Uterus (tissue), 4 donors: Measurements from ENCODE around the gene TM4SF1. TPM values are rescaled to one million over a fixed set of nuclear protein-coding genes. Genes with fewer than 3 reads are reported as not detected.
A peak's percentile ranks its signal among the peaks of the same experiment; 100 is the strongest.

ENCODE experiments used
- DNase-seq, 2 donors: peaks; one replicate each; pipeline ENCODE4 v3.0.0-alpha.2; 2019 to 2020
- H3K27ac ChIP-seq, 2 donors: fragments of 200-600 bp; sonication (generic); 1 replicate in 1 of 2; 2 replicates in 1 of 2; pipeline ENCODE4 v1.5.1; 2016 to 2018
- H3K27me3 ChIP-seq, 2 donors: fragments of 200-600 bp; sonication (generic); one replicate each; pipeline ENCODE4 v1.5.1; 2018 to 2019; ENCODE audit warnings: control low read depth in 1 of 2
- H3K36me3 ChIP-seq, 2 donors: fragments of 200-600 bp; sonication (generic); one replicate each; pipeline ENCODE4 v1.5.1; 2019; ENCODE audit warnings: control low read depth in 1 of 2
- H3K4me1 ChIP-seq, 2 donors: fragments of 200-600 bp; sonication (generic); one replicate each; pipeline ENCODE4 v1.5.1; 2018 to 2019; ENCODE audit warnings: control low read depth in 1 of 2
- H3K4me3 ChIP-seq, 2 donors: fragments of 200-600 bp; sonication (generic); 1 replicate in 1 of 2; 2 replicates in 1 of 2; pipeline ENCODE4 v1.5.1; 2018 to 2019; ENCODE audit warnings: mild to moderate bottlenecking in 1 of 2
- H3K9me3 ChIP-seq, 2 donors: fragments of 200-600 bp; sonication (generic); one replicate each; pipeline ENCODE4 v1.5.1; 2019; ENCODE audit warnings: control low read depth in 1 of 2
- POLR2A ChIP-seq, 2 donors: fragments of 450-650 bp; IDR thresholded peaks; one replicate each; pipeline ENCODE4 v1.6.1; 2016; ENCODE audit warnings: antibody characterized with exemption in 2 of 2, mild to moderate bottlenecking in 1 of 2, moderate library complexity in 1 of 2
- intact Hi-C: fragments of 100-400 bp; cut with DNase I; formaldehyde crosslinking; loops from one replicate; pipeline ENCODE4 v1.15.1; 2023; ENCODE audit warnings: low total_unique reads
- total RNA-seq, 4 donors: library from RNA; depleted of rRNA in 3 of 4; stranded (reverse); fragments of >200 nt in 3 of 4; gene quantifications; one replicate each; pipeline versions ENCODE4 v1.1.0 to v1.2.4, GENCODE V29; 2014 to 2023
- TF ChIP-seq, protein P1 (sequence below), 4 experiments: fragments of 200-600 bp in 2 of 4; fragments of 450-650 bp in 2 of 4; sonication (generic) in 2 of 4; IDR thresholded peaks; one replicate each; pipeline ENCODE4 v1.5.1; 2016 to 2019; ENCODE audit warnings: antibody characterized with exemption in 4 of 4, mild to moderate bottlenecking in 2 of 4, moderate library complexity in 1 of 4
- donor health status: DM: yes; HTN: yes; CAD: no.

TM4SF1 gene
- total RNA-seq, 4 donors from 2014 or later = 102 to 118 (median 113) TPM

DNA sequence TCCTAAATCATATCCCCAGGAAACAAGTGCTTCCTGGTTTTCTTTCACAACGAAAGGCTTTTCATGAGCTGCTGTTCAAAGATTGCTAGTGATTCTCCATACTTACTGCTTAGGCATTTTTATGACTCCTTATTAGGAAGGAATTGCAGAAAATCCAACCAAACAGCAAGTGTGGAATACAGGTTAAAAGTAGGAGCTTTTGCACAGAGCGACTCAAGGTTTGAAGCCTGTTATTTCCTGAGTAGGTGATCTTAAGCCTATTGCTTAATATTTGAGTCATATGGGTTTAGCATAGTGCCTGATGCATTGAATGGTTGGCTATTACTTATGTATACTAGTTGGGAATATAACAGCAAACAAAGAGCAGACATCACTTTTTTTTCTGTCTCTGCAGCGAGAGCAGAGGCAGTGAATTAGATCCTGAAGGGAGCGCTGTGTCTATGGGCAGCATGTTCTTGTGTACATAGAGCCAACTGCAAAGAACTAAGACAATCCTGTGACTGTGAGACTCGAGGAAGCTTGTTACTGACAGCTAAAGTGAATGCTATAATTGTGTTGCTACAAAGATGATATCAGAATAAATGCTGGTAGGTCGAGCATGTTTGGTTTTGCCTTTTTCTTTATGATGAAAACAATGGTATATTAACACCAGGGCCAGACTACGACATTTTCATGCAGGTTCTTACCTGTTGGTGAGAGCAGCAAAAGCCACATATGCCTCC is 6.3 kb downstream of the TM4SF1 start:
- Histone ChIP-seq H3K36me3 (no peaks in the 10 kb centered on the region), H3K4me1 (no peaks in the 10 kb centered on the region), H3K27ac (peak overlapping the region; percentile 16 to 78), H3K4me3 (no peak overlapping the region), H3K27me3 (no peaks in the 10 kb centered on the region), H3K9me3 (no peaks in the 10 kb centered on the region)
- no peak for DNase-seq
- intact Hi-C loops = no loop called here
- TF ChIP-seq POLR2A (IDR thresholded peaks at IDR 0.05) = no peak
- TF ChIP-seq, protein P1, sequence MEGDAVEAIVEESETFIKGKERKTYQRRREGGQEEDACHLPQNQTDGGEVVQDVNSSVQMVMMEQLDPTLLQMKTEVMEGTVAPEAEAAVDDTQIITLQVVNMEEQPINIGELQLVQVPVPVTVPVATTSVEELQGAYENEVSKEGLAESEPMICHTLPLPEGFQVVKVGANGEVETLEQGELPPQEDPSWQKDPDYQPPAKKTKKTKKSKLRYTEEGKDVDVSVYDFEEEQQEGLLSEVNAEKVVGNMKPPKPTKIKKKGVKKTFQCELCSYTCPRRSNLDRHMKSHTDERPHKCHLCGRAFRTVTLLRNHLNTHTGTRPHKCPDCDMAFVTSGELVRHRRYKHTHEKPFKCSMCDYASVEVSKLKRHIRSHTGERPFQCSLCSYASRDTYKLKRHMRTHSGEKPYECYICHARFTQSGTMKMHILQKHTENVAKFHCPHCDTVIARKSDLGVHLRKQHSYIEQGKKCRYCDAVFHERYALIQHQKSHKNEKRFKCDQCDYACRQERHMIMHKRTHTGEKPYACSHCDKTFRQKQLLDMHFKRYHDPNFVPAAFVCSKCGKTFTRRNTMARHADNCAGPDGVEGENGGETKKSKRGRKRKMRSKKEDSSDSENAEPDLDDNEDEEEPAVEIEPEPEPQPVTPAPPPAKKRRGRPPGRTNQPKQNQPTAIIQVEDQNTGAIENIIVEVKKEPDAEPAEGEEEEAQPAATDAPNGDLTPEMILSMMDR (IDR thresholded peaks at IDR 0.05) = no peak

DNA sequence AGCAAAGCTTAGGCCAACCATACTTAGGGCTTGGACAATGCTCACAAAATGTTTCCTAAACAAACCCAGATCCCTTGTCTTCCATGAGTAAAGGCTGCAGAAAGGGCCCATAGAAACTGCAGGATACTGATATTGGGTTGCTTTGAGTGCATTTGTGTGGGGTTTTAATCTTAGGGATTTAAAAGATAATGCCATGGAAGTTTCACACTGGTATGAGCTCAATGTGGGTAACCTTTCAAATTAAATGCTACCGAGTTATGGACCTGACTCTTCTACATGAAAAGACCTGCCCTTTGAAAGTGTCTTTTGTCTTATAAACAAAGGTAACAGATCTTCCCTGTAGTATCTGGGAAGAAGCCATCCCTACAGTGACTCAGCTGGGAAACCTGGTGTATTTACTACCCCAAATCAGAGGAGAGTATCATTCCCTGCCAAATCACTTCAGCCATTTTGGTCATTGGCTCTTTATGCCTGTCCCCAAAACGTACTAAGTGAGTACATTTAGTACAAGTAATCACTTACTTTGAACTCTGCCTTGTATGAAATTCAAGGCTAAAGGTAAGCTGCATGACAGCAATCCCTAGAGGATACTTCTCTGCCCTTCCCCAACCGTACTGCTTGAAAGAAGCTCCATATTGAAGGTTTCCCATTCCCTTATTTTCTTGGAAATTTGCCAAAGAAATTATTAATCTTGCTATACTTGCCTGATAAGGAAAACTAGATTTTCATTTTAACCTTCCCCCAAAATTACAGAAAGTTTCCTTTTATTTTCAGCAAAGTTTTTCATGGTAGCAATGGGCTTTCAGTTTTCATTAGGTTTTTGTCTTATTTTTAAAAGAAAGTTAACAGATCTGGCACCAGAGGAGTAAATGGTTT is 7.2 kb downstream of the TM4SF1 start:
- TF ChIP-seq, protein P1 (IDR thresholded peaks at IDR 0.05) = no peak
- TF ChIP-seq POLR2A (IDR thresholded peaks at IDR 0.05) = no peak

DNA sequence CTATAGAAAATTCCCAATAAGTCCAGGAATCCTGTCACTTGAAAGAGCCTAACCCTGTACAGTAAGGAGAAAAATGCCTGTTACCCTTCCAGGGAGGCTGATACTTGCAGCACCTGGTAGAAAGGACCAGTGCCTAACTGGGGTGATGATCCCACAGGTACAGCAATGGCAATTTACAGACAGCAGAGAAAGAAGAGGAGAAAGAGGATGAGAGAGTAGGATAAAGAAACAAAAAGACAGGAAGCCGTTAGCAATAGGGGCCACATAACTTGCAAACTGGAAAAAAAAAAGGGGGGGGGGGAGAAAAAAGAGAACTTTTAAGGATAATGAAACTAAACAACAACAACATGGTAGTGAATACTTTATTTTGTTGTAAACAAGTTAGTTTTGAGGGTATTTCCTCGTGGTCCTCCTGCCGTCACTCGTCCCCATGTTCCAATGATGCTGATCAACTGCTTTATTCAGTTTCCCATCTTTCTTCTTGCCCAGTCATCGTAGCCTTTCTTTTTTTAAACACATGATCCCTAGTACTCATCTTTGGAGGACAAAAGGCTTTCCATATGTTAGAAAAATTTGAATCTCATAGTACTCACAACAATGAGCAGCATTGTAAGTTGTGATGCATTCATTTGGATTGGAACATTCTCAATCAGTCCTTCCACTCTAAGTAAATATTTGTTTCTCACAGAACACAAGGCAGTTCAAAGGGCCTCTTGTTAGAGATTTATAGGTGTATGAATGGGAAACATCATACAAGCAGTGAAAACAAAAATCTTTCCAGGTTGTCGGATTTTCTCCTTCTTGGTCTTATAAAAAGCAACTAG is 8.6 kb downstream of the TM4SF1 start:
- H3K9me3 ChIP-seq = no peaks in the 10 kb centered on the region
- H3K4me1 ChIP-seq = no peaks in the 10 kb centered on the region
- DNase-seq = no peak
- intact Hi-C loops = no loop called here
- no peaks in the 10 kb centered on the region for H3K36me3 ChIP-seq
- TF ChIP-seq, protein P1 (IDR thresholded peaks at IDR 0.05) = no peak
- no peak for TF ChIP-seq POLR2A (IDR thresholded peaks at IDR 0.05)
- no peaks in the 10 kb centered on the region for H3K27me3 ChIP-seq
- no peak overlapping the region for H3K4me3 ChIP-seq
- peak overlapping the region in 1 of 2 donors; percentile 78 for H3K27ac ChIP-seq

More for the DNA sequence above, 7.2 kb downstream of the TM4SF1 start:
- Histone ChIP-seq H3K36me3 (no peaks in the 10 kb centered on the region), H3K27me3 (no peaks in the 10 kb centered on the region), H3K4me3 (no peak overlapping the region), H3K4me1 (no peaks in the 10 kb centered on the region), H3K27ac (peak overlapping the region; percentile 45 to 78), H3K9me3 (no peaks in the 10 kb centered on the region)
- DNase-seq = no peak
- intact Hi-C loops = no loop called here

DNA sequence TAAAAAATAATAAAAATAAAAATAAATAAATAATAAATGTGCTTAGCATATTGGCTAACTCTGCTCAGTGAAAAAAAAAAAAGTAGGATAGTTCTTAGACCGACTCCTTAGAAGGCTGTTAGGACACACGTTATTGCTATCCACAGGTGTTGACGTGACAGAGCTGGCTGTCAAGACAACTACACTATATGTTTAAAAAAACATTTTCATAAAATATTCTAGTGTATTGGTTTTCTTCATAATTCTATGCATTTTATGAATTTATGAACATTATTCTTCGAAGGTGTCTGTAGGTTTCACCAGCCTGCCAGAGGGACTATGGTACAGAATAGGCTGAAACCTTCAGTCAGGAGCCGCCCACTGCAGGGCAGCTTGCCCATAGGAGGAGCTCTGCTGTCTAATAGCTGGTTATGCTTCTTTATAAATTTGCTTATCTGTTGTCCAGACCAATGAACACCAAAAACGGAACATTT is 9.2 kb downstream of the TM4SF1 start:
- no peak for DNase-seq
- Histone ChIP-seq H3K9me3 (no peaks in the 10 kb centered on the region), H3K27me3 (no peaks in the 10 kb centered on the region), H3K27ac (peak overlapping the region in 1 of 2 donors; percentile 78), H3K4me1 (no peaks in the 10 kb centered on the region), H3K36me3 (no peaks in the 10 kb centered on the region), H3K4me3 (no peak overlapping the region)
- intact Hi-C loops = no loop called here
- TF ChIP-seq, protein P1 (IDR thresholded peaks at IDR 0.05) = no peak
- TF ChIP-seq POLR2A (IDR thresholded peaks at IDR 0.05) = no peak
